ENCODE data around the gene DDOST.

GRCh38 chr1:20660363-20660762 lies 806 bp downstream of the DDOST start:
- TF ChIP-seq, protein P1, sequence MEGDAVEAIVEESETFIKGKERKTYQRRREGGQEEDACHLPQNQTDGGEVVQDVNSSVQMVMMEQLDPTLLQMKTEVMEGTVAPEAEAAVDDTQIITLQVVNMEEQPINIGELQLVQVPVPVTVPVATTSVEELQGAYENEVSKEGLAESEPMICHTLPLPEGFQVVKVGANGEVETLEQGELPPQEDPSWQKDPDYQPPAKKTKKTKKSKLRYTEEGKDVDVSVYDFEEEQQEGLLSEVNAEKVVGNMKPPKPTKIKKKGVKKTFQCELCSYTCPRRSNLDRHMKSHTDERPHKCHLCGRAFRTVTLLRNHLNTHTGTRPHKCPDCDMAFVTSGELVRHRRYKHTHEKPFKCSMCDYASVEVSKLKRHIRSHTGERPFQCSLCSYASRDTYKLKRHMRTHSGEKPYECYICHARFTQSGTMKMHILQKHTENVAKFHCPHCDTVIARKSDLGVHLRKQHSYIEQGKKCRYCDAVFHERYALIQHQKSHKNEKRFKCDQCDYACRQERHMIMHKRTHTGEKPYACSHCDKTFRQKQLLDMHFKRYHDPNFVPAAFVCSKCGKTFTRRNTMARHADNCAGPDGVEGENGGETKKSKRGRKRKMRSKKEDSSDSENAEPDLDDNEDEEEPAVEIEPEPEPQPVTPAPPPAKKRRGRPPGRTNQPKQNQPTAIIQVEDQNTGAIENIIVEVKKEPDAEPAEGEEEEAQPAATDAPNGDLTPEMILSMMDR (IDR thresholded peaks at IDR 0.05): no peak
- TF ChIP-seq RCOR1 (IDR thresholded peaks at IDR 0.05; ENCODE audit: low read length): no peak

Measured in SK-N-SH (cell line).